ENCODE data around the gene ZNF138. TPM values are rescaled to one million over a fixed set of nuclear protein-coding genes. Genes with fewer than 3 reads are reported as not detected.

The ZNF138 gene
- total and polyA plus RNA-seq, 2 of the 8 experiments (the other 6 are each of a cell fraction or from before 2014, with no cell fraction given), result 7.5 to 22.6 TPM

GRCh38 chr7:64794171-64794844 lies at the start of gene ZNF138 (continued):
- TF ChIP-seq CHD7 (IDR thresholded peaks at IDR 0.05; ENCODE audit: insufficient replicate concordance, low read length) (no peak), YY1 (IDR thresholded peaks at IDR 0.05; ENCODE audit: low read depth, low read length) (no peak), PHF8 (conservative IDR thresholded peaks at IDR 0.05; ENCODE audit: low read depth, low read length) (peak; percentile 92), CREB1 (IDR thresholded peaks at IDR 0.05) (peak; percentile 85), ATF3 (IDR thresholded peaks at IDR 0.05; ENCODE audit: insufficient read depth, low read depth, low read length) (no peak), EP300 (IDR thresholded peaks at IDR 0.05; ENCODE audit: borderline replicate concordance in 1 of 2, low read depth in 2 of 2, low read length in 2 of 2) (no peak), SP2 (IDR thresholded peaks at IDR 0.05; ENCODE audit: low read length) (peak; percentile 46), GABPA (IDR thresholded peaks at IDR 0.05; ENCODE audit: borderline replicate concordance, insufficient read depth, low read length) (no peak), TBP (IDR thresholded peaks at IDR 0.05; ENCODE audit: low read depth, low read length) (peak; percentile 80)
